OCI-LY1 (cell line): ENCODE data around the gene PRPS1.

Source experiments
- H2AFZ ChIP-seq: fragments of 200-600 bp; sonication (generic), shearing (Covaris generic); 2 replicates; pipeline ENCODE4 v1.6.0; 2014; ENCODE audit warnings: antibody characterized with exemption, mild to moderate bottlenecking, low read length
- H3F3A ChIP-seq: fragments of 200-600 bp; sonication (generic), shearing (Covaris generic); 2 replicates; pipeline ENCODE4 v1.6.0; 2014; ENCODE audit warnings: mild to moderate bottlenecking, antibody characterized with exemption, low read length, moderate library complexity; ENCODE audit not compliant: insufficient read depth
- H3K27ac ChIP-seq: fragments of 200-600 bp; sonication (generic); 2 replicates; pipeline ENCODE4 v1.5.1; 2014; ENCODE audit warnings: low read length, mixed run types, mild to moderate bottlenecking, low read depth; ENCODE audit not compliant: poor library complexity, severe bottlenecking
- H3K27me3 ChIP-seq: fragments of 200-600 bp; sonication (generic); 2 replicates; pipeline ENCODE4 v1.6.0; 2014; ENCODE audit warnings: antibody characterized with exemption, mild to moderate bottlenecking, low read length, moderate library complexity; ENCODE audit not compliant: insufficient read depth
- H3K36me3 ChIP-seq: fragments of 200-600 bp; sonication (generic); 2 replicates; pipeline ENCODE4 v1.6.1; 2014; ENCODE audit warnings: mild to moderate bottlenecking, antibody characterized with exemption, low read length, moderate library complexity, mixed read lengths; ENCODE audit not compliant: insufficient read depth
- H3K4me1 ChIP-seq: fragments of 200-600 bp; sonication (generic); 2 replicates; pipeline ENCODE4 v1.5.1; 2014; ENCODE audit warnings: mild to moderate bottlenecking, low read length, moderate library complexity; ENCODE audit not compliant: insufficient read depth, severe bottlenecking
- H3K4me2 ChIP-seq: fragments of 200-600 bp; sonication (generic), shearing (Covaris generic); 2 replicates; pipeline ENCODE4 v1.6.1; 2014; ENCODE audit warnings: low read length
- H3K4me3 ChIP-seq: fragments of 200-600 bp; sonication (generic); 2 replicates; pipeline ENCODE4 v1.5.1; 2014; ENCODE audit warnings: low read length, low read depth, mild to moderate bottlenecking, mixed read lengths; ENCODE audit not compliant: poor library complexity, severe bottlenecking
- H3K79me2 ChIP-seq: fragments of 200-600 bp; shearing (Covaris generic); 2 replicates; pipeline ENCODE4 v1.6.1; 2016; ENCODE audit warnings: mixed run types, low read length, mixed read lengths; ENCODE audit not compliant: insufficient read depth
- H3K9ac ChIP-seq: fragments of 200-600 bp; sonication (generic), shearing (Covaris generic); 2 replicates; pipeline ENCODE4 v1.6.1; 2014; ENCODE audit warnings: mild to moderate bottlenecking, low read length, mixed read lengths
- H3K9me2 ChIP-seq: fragments of 200-600 bp; sonication (generic), shearing (Covaris generic); 2 replicates; pipeline ENCODE4 v1.6.1; 2014; ENCODE audit warnings: low read depth, mild to moderate bottlenecking, low read length, mixed read lengths
- H3K9me3 ChIP-seq: fragments of 200-600 bp; shearing (Covaris generic); 2 replicates; pipeline ENCODE4 v1.6.1; 2014; ENCODE audit warnings: low read length, mixed read lengths
- H4K20me1 ChIP-seq: fragments of 200-600 bp; sonication (generic), shearing (Covaris generic); 2 replicates; pipeline ENCODE4 v1.6.0; 2016; ENCODE audit warnings: mild to moderate bottlenecking, low read length; ENCODE audit not compliant: insufficient read depth
- EZH2 ChIP-seq: fragments of 200-600 bp; sonication (generic), shearing (Covaris generic); IDR thresholded peaks from 2 replicates; pipeline ENCODE4 v1.8.0; 2017; ENCODE audit warnings: borderline replicate concordance, mixed run types, mild to moderate bottlenecking, antibody characterized with exemption, low read length, moderate library complexity, mixed read lengths
- TF ChIP-seq, protein P1 (sequence below): fragments of 200-600 bp; sonication (generic), shearing (Covaris generic); IDR thresholded peaks from 2 replicates; pipeline ENCODE4 v1.5.1; 2017; ENCODE audit warnings: mild to moderate bottlenecking, antibody characterized with exemption, low read length, moderate library complexity, mixed read lengths

PRPS1 gene

DNA sequence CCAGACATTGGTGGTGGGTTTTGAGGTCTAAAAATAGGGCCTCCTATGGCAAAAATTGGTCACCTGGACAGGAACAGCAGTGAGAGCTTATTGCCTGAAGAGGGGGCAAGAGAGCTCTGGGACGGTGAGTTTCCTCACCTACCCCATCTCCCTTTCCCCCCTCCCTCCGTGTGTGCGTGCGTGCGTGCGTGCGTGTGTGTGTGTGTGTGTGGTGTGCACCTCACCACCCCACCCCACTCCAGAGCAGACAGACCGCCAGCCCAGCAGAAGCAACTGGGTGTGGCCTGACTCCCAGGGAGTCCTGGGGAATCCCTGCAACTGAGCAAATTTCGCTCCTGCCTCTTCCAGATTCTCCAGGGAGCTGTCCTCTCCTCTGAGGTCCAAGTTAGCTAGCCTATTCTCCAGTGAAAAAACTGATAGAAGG, 44.7 kb downstream of the PRPS1 start:
- Histone ChIP-seq H3K9me2 (no peaks in the 10 kb centered on the region), H3K9me3 (no peaks in the 10 kb centered on the region), H3K36me3 (no peaks in the 10 kb centered on the region), H2AFZ (no peak overlapping the region), H4K20me1 (no peaks in the 10 kb centered on the region), H3K4me1 (peaks cover 20% of the 10 kb centered on the region), H3K27me3 (no peaks in the 10 kb centered on the region), H3K4me3 (no peak overlapping the region), H3F3A (no peaks in the 10 kb centered on the region), H3K4me2 (peak overlapping the region; percentile 40; the same call in 1 of the 2 replicates), H3K9ac (no peak overlapping the region; the same call in 1 of the 2 replicates), H3K79me2 (no peaks in the 10 kb centered on the region), H3K27ac (peak overlapping the region; percentile 57)
- no peak for TF ChIP-seq EZH2
- TF ChIP-seq, protein P1, sequence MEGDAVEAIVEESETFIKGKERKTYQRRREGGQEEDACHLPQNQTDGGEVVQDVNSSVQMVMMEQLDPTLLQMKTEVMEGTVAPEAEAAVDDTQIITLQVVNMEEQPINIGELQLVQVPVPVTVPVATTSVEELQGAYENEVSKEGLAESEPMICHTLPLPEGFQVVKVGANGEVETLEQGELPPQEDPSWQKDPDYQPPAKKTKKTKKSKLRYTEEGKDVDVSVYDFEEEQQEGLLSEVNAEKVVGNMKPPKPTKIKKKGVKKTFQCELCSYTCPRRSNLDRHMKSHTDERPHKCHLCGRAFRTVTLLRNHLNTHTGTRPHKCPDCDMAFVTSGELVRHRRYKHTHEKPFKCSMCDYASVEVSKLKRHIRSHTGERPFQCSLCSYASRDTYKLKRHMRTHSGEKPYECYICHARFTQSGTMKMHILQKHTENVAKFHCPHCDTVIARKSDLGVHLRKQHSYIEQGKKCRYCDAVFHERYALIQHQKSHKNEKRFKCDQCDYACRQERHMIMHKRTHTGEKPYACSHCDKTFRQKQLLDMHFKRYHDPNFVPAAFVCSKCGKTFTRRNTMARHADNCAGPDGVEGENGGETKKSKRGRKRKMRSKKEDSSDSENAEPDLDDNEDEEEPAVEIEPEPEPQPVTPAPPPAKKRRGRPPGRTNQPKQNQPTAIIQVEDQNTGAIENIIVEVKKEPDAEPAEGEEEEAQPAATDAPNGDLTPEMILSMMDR = peak; percentile 51

DNA sequence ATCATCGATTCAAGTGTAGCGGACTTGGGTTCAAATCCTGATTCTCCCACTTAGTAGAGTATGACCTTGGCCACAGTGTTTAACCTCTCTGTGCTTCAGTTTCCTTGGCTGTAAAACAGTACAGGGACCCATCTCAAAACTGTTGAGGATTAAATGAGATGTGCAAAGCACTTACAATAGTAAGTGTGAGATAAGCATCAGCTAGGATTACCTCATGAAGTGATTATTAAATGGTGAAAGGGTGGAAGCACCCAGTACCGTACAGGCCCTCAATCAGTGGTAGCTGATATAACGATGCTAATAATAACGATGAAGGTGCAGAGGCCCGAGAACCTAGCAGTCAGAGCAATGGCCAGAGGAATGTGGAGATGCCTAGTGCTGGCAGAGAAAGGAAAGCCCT, 45.1 kb downstream of the PRPS1 start:
- Histone ChIP-seq H3K9me2 (no peaks in the 10 kb centered on the region), H3K36me3 (no peaks in the 10 kb centered on the region), H4K20me1 (no peaks in the 10 kb centered on the region), H3K27me3 (no peaks in the 10 kb centered on the region), H3K9me3 (no peaks in the 10 kb centered on the region), H3K9ac (no peak overlapping the region; the same call in 1 of the 2 replicates), H3K4me1 (peaks cover 20% of the 10 kb centered on the region), H3K4me2 (peak overlapping the region; percentile 40; the same call in 1 of the 2 replicates), H3K79me2 (no peaks in the 10 kb centered on the region), H2AFZ (no peak overlapping the region), H3F3A (no peaks in the 10 kb centered on the region), H3K4me3 (no peak overlapping the region), H3K27ac (peak overlapping the region; percentile 57)
- no peak for TF ChIP-seq EZH2
- TF ChIP-seq, protein P1 = no peak

DNA sequence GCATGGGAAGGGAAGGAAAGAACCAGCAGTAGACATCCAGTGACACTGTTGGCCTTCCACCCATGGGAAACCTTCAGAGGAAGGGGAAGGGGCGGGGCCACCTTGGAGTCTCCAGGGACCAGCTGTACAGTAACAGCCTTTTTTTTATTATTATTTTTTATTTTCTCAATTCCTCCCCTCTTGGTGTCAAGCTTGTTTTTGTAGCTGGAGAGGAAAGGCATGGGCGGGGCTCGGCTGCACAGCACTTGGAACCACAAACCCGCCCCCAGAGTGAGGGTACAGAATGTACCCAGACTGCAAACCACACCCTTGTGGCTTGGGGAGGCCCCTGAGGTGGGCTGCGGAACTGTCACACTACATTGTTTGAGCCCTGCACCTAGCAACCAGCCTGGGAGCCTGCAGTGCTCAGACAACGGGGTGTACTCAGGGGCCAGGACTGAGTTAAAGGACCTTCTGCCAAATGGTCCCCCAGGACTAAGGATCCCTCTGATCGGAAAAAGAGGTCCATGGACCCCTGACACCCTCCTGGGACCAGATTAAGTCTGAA, 45.7 kb downstream of the PRPS1 start:
- Histone ChIP-seq H3K27ac (peak overlapping the region; percentile 57), H3F3A (no peaks in the 10 kb centered on the region), H3K4me3 (no peak overlapping the region), H4K20me1 (no peaks in the 10 kb centered on the region), H3K79me2 (no peaks in the 10 kb centered on the region), H2AFZ (no peak overlapping the region), H3K9me2 (no peaks in the 10 kb centered on the region), H3K4me2 (no peak overlapping the region; the same call in 1 of the 2 replicates), H3K9ac (no peak overlapping the region), H3K4me1 (peaks cover 20% of the 10 kb centered on the region), H3K9me3 (no peaks in the 10 kb centered on the region), H3K27me3 (no peaks in the 10 kb centered on the region), H3K36me3 (no peaks in the 10 kb centered on the region)
- TF ChIP-seq, protein P1 = no peak
- no peak for TF ChIP-seq EZH2
